Activated T-helper 9 cell treated with anti-CD3 and anti-CD28 coated beads, Interleukin-2, amount 50 U/mL, for 16 hours (primary cell): ENCODE results near the gene BMPR1A.
"Not testable (repeated sequence)": the region's sequence is repeated elsewhere in the genome, so short reads cannot be mapped to it uniquely, and the experiment has no call there.

Source experiments
- DNase-seq: peaks from one replicate; pipeline ENCODE4 v3.0.0-alpha.2; 2020; ENCODE audit warnings: low read depth

The BMPR1A gene

GRCh38 chr10:86941991-86942421 is 185.6 kb downstream of the BMPR1A start:
- no peak for DNase-seq

DNA sequence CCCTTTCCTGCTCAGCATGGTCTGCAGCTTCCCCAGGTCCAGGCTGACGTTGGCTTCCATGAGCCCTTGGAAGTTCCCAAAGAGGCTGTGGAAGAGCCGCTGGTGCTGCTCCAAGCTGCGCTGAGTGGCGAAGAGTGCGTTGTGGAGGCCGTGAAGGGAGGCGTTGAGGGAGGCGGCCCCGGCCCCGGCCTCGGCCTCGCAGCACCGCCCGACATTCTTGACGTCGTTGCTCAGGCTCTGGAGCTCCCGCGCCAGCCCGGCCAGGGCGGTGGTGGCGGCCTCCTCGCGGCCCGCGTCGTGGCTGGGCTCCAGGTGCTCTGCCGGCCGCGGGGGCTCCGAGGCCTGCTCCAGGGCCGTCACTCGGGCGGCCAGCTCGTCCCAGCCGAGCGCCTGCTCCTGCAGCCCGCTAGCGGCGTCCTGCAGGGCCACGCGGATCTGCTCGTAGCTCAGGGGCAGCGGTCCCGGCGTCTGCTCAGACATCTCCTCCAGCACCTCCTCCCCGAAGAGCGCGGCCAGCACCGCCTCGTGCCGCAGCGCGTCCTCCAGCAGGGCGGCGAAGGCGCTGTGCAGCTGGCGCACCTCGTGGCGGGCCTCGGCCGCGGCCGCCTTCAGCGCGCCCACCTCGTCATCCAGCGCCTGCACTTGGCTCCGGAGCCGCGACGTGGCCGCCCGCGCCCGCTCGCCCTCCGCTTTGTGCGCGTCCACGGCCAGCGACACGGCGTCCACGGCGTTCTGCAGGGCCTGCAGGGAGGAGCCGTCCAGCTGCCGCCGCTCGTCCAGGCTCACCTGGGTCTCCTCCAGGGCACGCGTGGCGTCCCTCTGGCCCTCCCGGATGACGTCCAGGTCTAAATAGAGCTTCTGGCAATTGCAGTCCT is 186.3 kb downstream of the BMPR1A start:
- no peak for DNase-seq

DNA sequence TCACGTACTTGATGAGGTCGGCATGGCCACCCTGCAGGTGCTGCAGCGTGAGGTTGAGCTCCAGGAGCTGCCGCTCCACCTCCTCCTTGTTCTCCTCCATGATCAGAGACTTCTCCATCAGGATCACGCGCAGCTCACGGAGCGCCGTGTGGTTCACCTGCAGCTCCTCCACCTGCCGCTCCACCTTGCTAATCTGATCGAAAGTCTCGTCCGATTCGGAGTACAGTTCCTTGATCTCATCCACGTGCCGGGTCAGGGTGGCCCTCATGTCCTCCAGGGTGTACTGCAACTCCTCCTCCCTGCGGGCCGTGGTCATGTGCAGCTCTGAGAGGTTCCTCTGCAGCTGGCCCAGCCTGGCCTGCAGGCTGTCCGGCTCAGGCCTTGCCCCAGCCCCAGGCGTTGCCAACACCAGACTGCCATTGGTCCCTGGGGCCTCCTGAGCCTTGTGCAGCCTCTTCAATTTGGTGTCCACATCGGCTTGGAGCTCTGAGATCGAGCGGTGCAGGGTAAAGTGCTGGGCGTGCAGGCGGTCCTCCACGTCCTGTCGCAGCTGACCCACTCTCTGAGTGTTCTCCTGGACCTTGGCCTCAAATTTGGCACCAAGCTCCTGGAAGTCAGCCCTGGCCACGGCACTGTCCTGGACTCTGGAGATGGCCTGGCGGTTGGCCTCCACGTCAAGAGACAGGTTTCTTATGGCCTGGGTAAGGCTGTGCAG is 187.1 kb downstream of the BMPR1A start:
- DNase-seq: no peak

GRCh38 chr10:86944031-86944419 is 187.6 kb downstream of the BMPR1A start:
- no peak for DNase-seq

DNA sequence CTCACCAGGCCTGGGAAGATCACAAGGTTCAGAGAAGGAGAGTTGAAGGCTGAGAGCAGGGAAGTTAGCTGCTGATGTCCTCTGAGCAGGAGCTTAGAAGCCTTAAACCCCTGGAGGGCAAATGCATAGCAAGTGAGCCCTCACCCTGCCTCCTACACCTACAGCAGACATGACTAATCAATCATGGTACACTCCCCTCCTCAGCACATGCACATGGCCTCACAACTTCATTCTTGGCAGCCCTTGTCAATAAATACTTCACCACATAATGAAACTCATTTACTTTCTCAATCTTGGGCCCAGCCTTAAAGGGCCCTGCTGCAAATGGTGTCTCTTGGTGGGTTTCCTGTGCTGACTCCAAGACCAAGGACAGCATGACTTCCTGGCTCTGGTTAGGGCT is 188.1 kb downstream of the BMPR1A start:
- DNase-seq: no peak

DNA sequence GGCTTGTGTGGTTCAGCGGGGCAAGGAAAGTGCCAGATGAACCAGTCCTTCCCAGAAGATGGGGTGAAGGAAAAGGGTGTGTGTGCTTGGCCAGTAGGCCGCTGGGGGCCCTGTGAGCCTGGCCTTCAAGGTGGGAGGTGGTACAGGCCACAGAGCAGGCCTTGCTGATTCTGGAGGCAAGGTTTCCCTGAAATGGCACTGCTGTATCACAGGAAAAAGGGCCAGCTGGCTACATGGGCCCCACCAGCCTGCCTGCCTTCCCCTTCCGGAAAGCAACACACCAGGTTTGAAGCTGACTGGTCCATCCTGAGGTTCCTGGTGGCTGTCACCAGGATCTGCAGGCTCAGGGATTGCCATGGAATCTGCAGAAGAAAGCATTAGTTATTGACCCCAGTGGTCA is 188.5 kb downstream of the BMPR1A start:
- no peak for DNase-seq

- no peak for DNase-seq
Observed at GRCh38 chr10:86945361-86946212, 189.2 kb downstream of the BMPR1A start.

- no peak for DNase-seq
Observed at GRCh38 chr10:86946213-86947155, 190.1 kb downstream of the BMPR1A start.

GRCh38 chr10:86947806-86948205 is 191.4 kb downstream of the BMPR1A start:
- not testable (repeated sequence) for DNase-seq

GRCh38 chr10:86950349-86950748 is 193.9 kb downstream of the BMPR1A start:
- no peak for DNase-seq

- no peak for DNase-seq
Observed at GRCh38 chr10:86951184-86951761, 194.9 kb downstream of the BMPR1A start.

GRCh38 chr10:86952106-86952505 is 195.7 kb downstream of the BMPR1A start:
- DNase-seq: no peak

GRCh38 chr10:86952697-86953096 is 196.3 kb downstream of the BMPR1A start:
- DNase-seq: not testable (repeated sequence)

DNA sequence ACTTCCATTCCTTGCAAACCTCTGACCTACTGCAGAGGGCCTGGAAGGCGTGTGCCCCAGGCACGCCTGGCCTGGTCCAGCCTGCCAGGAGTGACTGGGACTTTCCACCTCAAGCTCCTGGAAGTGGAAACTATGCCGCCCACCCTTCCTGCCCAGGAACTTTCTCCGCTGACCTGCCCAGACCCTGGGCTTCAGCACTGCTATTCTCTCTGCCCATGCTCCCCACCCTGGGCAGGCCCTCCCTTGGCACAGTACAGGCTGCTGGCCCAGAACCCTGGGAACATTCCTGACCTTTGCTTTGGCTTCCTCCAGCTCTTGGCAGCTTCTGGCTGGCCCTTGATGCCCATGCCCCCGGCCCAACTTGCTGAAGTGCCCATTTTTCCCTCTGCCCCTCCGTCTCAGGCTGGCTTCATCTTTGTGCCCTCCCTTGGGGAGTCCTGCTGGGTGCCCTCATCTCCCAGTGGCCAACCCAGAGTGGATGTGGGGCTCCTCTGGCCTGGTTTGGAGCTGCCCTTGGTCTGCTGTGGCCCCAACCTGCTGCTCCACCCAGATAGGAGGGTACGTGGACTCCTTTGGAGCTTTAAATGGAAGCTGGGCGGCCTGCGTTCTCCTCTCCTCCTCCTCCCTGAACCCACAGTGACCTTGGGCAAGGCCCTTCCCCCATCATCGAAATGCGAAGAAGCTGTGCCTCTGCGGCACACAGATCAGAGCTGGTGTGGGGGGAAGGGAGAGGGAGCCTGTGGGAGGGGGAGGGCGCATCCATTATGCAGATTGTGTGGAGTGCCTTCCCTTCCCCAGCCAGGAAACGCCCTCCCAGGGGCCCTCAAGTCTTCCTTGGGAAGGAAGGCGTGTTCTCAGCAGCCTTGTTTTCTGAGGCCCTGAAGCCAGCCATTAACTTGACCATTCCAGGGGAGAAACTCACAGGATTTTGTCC is 197.6 kb downstream of the BMPR1A start:
- no peak for DNase-seq

- DNase-seq: no peak
Observed at GRCh38 chr10:86954681-86955500, 198.5 kb downstream of the BMPR1A start.

DNA sequence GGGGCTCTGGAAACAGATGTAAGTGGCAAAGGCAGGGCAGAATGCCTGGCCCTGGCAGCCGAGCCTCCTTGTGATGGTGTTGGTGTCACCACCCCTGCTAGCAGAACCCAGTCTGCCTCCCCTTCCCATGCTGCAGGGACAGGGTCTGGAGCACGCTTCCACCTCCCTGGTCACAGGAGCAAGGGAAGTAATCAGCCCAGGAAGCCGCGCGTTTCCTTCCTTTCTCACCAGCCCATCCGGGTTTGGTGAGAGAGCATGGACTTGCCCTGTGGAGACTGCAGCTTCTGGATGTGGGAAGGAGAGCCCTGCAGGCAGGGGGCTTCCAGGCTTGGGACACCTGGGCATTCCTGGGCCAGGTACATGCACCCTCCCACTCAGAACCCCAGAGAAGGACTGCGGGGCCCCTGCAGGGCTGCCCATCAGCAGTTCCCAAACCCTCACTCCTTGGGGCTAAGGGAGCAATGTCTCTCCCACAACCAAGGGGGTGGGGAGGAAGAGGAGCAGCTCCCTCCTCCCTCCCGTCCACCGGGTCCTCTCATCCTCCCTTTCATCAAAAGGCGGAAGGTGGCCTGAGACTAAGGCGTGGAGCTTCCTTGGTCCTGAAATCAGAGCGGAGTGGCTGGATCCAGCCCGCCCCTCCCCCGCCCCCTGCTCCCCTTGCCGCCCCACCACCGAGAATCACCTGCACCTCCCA is 199.2 kb downstream of the BMPR1A start:
- no peak for DNase-seq

GRCh38 chr10:86956195-86956847 is 199.9 kb downstream of the BMPR1A start:
- no peak for DNase-seq
